ENCODE results near the gene RPEL1. TPM values are rescaled to one million over a fixed set of nuclear protein-coding genes. Genes with fewer than 3 reads are reported as not detected.
"Not testable (repeated sequence)": the region's sequence is repeated elsewhere in the genome, so short reads cannot be mapped to it uniquely, and the experiment has no call there.

The RPEL1 gene
- total RNA-seq, result under 1 TPM in 1 of 3 donors, not detected in 2; 0.18 TPM

- DNase-seq; H3K36me3 Mint-ChIP-seq (ENCODE audit: insufficient read depth); H3K4me3 Mint-ChIP-seq; H3K4me1 Mint-ChIP-seq (ENCODE audit: low read depth); ATAC-seq; H3K27me3 Mint-ChIP-seq (ENCODE audit: low read depth); H3K9me3 Mint-ChIP-seq: not testable (repeated sequence)
These were observed at the start of gene RPEL1 for GRCh38 chr10:103245587-103245986. RPEL1 (plus strand) TSS chr10:103245887; CDS start chr10:103245997, 110 bp downstream.

DNA sequence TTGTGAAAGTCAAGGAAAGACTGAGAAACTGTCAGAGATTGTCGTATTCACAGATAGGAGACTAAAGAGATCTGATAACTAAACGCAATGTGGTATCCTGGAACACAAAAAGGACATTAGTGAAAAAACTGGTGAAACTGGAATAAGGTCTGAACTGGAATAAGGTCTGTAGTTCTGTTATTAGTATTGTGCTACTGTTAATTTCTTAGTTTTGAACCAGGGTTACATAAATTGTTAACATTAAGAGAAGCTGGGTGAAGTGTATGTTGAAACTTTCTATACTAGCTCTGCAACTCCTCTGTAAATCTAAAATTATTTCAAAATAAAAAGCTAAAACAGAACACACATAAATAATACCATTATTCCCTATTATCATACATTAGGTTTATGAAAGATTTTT is 49.2 kb upstream of the RPEL1 start:
- Mint-ChIP-seq H3K4me3 (no peak overlapping the region), H3K27me3 (ENCODE audit: low read depth) (no peaks in the 10 kb centered on the region), H3K36me3 (ENCODE audit: insufficient read depth) (no peaks in the 10 kb centered on the region), H3K4me1 (ENCODE audit: low read depth) (peaks cover 18% of the 10 kb centered on the region), H3K9me3 (no peaks in the 10 kb centered on the region)
- DNase-seq, result no peak
- no peak for ATAC-seq

- Mint-ChIP-seq H3K36me3 (ENCODE audit: insufficient read depth) (no peaks in the 10 kb centered on the region), H3K4me3 (no peak overlapping the region), H3K4me1 (ENCODE audit: low read depth) (peaks cover 12% of the 10 kb centered on the region), H3K27me3 (ENCODE audit: low read depth) (no peaks in the 10 kb centered on the region), H3K9me3 (no peaks in the 10 kb centered on the region)
- DNase-seq (no peak), ATAC-seq (peak in 1 of 2 donors; percentile 17)
These were observed 48.5 kb upstream of the RPEL1 start for GRCh38 chr10:103197174-103197573.

- ATAC-seq (no peak), DNase-seq (no peak)
- no peaks in the 10 kb centered on the region for H3K27me3 Mint-ChIP-seq (ENCODE audit: low read depth)
- no peaks in the 10 kb centered on the region for H3K36me3 Mint-ChIP-seq (ENCODE audit: insufficient read depth)
- H3K4me3 Mint-ChIP-seq, result no peak overlapping the region
- H3K9me3 Mint-ChIP-seq, result no peaks in the 10 kb centered on the region
- peaks cover 11% of the 10 kb centered on the region for H3K4me1 Mint-ChIP-seq (ENCODE audit: low read depth)
These were observed 47.8 kb upstream of the RPEL1 start for GRCh38 chr10:103197903-103198302.

GRCh38 chr10:103198648-103199047 is 47.0 kb upstream of the RPEL1 start:
- Mint-ChIP-seq H3K36me3 (ENCODE audit: insufficient read depth) (no peaks in the 10 kb centered on the region), H3K9me3 (no peaks in the 10 kb centered on the region), H3K27me3 (ENCODE audit: low read depth) (no peaks in the 10 kb centered on the region), H3K4me3 (no peak overlapping the region), H3K4me1 (ENCODE audit: low read depth) (peaks cover 8% of the 10 kb centered on the region)
- DNase-seq, result no peak
- ATAC-seq, result no peak

- Mint-ChIP-seq H3K9me3 (no peaks in the 10 kb centered on the region), H3K27me3 (ENCODE audit: low read depth) (no peaks in the 10 kb centered on the region), H3K4me3 (no peak overlapping the region), H3K36me3 (ENCODE audit: insufficient read depth) (no peaks in the 10 kb centered on the region), H3K4me1 (ENCODE audit: low read depth) (peaks cover 5% of the 10 kb centered on the region)
- DNase-seq, result no peak
- no peak for ATAC-seq
These were observed 46.2 kb upstream of the RPEL1 start for GRCh38 chr10:103199488-103199887.

DNA sequence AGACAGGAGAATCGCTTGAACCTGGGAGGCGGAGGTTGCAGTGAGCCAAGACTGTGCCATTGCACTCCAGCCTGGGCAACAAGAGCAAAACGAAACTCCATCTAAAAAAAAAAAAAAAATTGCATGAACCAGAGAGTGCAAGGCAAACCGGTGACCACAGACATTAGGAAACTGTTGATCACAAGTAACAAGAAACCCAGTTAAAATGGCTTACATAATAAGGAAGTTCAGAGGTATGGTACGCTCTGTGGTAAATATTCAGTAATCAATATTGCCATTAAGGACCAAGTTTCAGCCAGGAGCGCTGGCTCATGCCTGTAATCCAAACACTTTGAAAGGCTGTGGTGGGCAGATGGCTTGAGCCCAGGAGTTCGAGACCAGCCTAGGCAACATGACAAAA is 43.4 kb upstream of the RPEL1 start:
- no peaks in the 10 kb centered on the region for H3K9me3 Mint-ChIP-seq
- H3K4me1 Mint-ChIP-seq (ENCODE audit: low read depth), result peaks cover 2% of the 10 kb centered on the region
- DNase-seq (no peak), ATAC-seq (no peak)
- no peak overlapping the region for H3K4me3 Mint-ChIP-seq
- H3K36me3 Mint-ChIP-seq (ENCODE audit: insufficient read depth), result no peaks in the 10 kb centered on the region
- no peaks in the 10 kb centered on the region for H3K27me3 Mint-ChIP-seq (ENCODE audit: low read depth)

DNA sequence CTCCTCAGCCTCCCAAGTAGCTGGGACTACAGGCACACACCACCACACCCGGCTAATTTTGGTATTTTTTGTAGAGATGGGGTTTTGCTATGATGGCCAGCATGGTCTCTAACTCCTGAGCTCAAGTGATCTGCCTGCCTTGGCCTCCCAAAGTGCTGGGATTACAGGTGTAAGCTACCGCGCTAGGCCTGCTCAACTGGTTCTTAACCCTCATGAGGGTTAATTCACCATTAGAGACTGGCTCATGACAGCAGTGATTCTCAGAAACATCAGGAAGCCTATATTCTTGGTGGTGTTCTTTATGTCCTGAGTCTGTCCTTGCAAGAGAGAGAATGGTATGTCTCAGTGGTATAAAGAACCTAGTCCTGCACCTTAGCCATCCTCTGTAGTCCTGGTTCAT is 42.2 kb upstream of the RPEL1 start:
- no peaks in the 10 kb centered on the region for H3K9me3 Mint-ChIP-seq
- no peak overlapping the region for H3K4me3 Mint-ChIP-seq
- ATAC-seq (no peak), DNase-seq (no peak)
- no peaks in the 10 kb centered on the region for H3K36me3 Mint-ChIP-seq (ENCODE audit: insufficient read depth)
- no peaks in the 10 kb centered on the region for H3K27me3 Mint-ChIP-seq (ENCODE audit: low read depth)
- H3K4me1 Mint-ChIP-seq (ENCODE audit: low read depth), result no peaks in the 10 kb centered on the region

DNA sequence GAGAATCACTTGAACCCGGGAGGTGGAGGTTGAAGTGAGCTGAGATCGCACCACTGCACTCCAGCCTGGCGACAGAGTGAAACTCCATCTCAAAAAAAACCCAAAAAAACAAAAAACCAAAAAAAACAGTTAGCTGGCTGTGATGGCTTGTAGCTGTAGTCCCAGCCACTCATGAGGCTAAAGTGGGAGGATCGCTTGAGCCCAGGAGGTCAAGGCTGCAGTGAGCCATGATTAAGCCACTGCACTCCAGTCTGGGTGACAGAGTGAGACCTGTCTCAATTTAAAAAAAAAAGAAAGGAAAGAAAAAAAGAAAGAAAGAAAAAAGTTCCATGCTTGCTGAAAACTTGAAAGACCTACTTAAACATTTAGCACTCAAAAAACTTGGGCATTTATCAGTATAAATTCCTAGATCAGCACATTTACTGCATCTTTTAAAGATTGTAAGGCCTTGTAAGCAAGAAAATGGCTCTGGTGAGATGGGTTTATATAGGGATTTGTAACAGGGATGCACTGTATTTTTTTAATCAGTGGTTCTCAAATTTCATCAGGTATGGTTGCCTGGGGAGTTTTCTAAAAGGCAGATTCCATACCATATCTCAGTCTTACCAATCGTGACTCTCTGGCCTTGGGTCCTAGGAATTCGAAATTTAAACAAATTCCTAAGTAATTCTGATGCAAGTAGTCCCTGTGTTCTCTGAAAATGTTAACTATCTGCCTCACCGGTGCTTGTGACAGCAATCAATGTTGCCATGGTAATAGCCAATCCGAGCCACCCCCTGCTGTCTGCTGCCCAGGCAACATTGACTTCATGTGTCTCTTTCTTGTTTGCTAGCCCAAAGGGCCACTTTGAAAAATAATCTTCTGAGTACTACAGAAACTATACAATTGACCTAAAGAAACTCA is 41.1 kb upstream of the RPEL1 start:
- H3K9me3 Mint-ChIP-seq, result no peaks in the 10 kb centered on the region
- no peaks in the 10 kb centered on the region for H3K27me3 Mint-ChIP-seq (ENCODE audit: low read depth)
- no peaks in the 10 kb centered on the region for H3K4me1 Mint-ChIP-seq (ENCODE audit: low read depth)
- no peak for ATAC-seq
- H3K36me3 Mint-ChIP-seq (ENCODE audit: insufficient read depth), result no peaks in the 10 kb centered on the region
- no peak overlapping the region for H3K4me3 Mint-ChIP-seq
- no peak for DNase-seq

GRCh38 chr10:103205401-103205800 is 40.3 kb upstream of the RPEL1 start:
- H3K36me3 Mint-ChIP-seq (ENCODE audit: insufficient read depth); H3K4me3 Mint-ChIP-seq; H3K27me3 Mint-ChIP-seq (ENCODE audit: low read depth); ATAC-seq; DNase-seq; H3K4me1 Mint-ChIP-seq (ENCODE audit: low read depth); H3K9me3 Mint-ChIP-seq: not testable (repeated sequence)

- not testable (repeated sequence) for H3K36me3 Mint-ChIP-seq (ENCODE audit: insufficient read depth); H3K27me3 Mint-ChIP-seq (ENCODE audit: low read depth); DNase-seq; H3K4me3 Mint-ChIP-seq; ATAC-seq; H3K9me3 Mint-ChIP-seq; H3K4me1 Mint-ChIP-seq (ENCODE audit: low read depth)
These were observed 39.0 kb upstream of the RPEL1 start for GRCh38 chr10:103206715-103207114.

DNA sequence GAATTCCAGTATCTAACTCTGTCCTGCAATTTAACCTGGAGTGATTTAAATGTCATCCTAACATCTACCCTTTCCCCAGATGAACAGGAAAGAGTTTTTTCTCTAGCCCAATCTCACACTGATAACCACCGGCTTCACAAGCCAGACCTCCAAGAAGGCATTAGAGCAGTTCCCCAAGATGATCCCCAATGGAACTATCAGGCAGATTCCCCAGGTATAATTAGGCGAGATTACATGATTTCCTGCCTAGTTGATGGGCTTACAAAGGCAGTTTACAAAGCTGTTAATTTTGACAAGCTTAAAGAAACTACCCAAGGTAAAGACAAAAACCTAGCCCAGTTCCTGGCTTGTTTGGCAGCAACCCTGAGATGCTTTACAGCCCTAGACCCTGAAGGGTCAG is 38.5 kb upstream of the RPEL1 start:
- Mint-ChIP-seq H3K36me3 (ENCODE audit: insufficient read depth) (no peaks in the 10 kb centered on the region), H3K27me3 (ENCODE audit: low read depth) (no peaks in the 10 kb centered on the region), H3K4me3 (no peak overlapping the region), H3K4me1 (ENCODE audit: low read depth) (no peaks in the 10 kb centered on the region), H3K9me3 (peaks cover 3% of the 10 kb centered on the region)
- DNase-seq (no peak), ATAC-seq (no peak)

DNA sequence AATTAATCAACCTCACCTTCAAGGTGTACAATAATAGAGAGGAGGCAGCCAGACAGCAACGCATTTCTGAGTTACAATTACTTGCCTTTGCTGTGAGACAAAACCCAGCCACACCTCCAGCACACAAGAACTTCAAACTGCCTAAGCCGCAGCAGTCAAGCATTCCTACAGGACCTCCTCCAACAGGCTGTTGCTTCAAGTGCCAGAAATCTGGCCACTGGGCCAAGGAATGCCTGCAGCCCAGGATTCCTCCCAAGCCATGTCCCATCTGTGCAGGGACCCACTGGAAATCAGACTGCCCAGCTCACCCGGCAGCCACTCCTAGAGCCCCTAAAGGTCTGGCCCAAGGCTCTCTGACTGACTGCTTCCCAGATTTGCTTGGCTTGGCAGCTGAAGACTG is 38.0 kb upstream of the RPEL1 start:
- DNase-seq; ATAC-seq; H3K4me1 Mint-ChIP-seq (ENCODE audit: low read depth); H3K9me3 Mint-ChIP-seq; H3K27me3 Mint-ChIP-seq (ENCODE audit: low read depth); H3K4me3 Mint-ChIP-seq; H3K36me3 Mint-ChIP-seq (ENCODE audit: insufficient read depth): not testable (repeated sequence)

DNA sequence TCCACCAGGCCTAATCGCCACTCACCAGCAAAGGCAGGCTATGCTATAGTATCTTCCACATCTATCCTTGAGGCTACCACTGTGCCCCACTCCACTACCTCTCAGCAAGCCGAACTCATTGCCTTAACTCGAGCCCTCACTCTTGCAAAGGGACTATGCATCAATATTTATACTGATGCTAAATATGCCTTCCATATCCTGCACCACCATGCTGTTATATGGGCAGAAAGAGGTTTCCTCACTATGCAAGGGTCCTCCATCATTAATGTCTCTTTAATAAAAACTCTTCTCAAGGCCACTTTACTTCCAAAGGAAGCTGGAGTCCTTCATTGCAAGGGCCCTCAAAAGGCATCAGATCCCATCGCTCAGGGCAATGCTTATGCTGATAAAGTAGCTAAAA is 35.4 kb upstream of the RPEL1 start:
- H3K27me3 Mint-ChIP-seq (ENCODE audit: low read depth); H3K36me3 Mint-ChIP-seq (ENCODE audit: insufficient read depth); DNase-seq; ATAC-seq; H3K4me1 Mint-ChIP-seq (ENCODE audit: low read depth); H3K4me3 Mint-ChIP-seq: not testable (repeated sequence)
- peaks cover 10% of the 10 kb centered on the region for H3K9me3 Mint-ChIP-seq

DNA sequence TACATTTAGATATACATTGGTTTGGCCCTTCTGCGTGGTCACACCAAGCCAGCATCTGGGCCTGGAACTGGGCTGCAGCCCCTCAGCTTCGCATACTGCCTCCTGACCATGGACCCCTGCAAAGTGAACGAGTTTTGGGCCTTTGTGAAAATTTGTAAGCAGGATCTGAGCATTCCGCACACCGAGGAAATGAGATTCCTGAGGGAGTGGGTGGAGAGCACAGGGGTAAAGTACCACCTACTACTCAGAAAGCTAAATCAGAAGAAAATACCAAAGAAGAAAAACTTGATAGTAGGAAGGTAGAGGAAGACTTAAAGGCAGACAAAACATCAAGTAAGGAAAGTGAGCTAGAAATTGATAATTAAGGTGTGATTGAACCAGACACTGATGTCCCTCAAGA is 30.1 kb upstream of the RPEL1 start:
- DNase-seq (no peak), ATAC-seq (no peak)
- H3K4me1 Mint-ChIP-seq (ENCODE audit: low read depth), result no peaks in the 10 kb centered on the region
- peaks cover 10% of the 10 kb centered on the region for H3K9me3 Mint-ChIP-seq
- H3K27me3 Mint-ChIP-seq (ENCODE audit: low read depth), result no peaks in the 10 kb centered on the region
- H3K36me3 Mint-ChIP-seq (ENCODE audit: insufficient read depth), result no peaks in the 10 kb centered on the region
- H3K4me3 Mint-ChIP-seq, result no peak overlapping the region
